Thoracic aorta (tissue), 2 donors: ENCODE data around the gene TXN. TPM values are rescaled to one million over a fixed set of nuclear protein-coding genes. Genes with fewer than 3 reads are reported as not detected.
"Not testable (repeated sequence)": the region's sequence is repeated elsewhere in the genome, so short reads cannot be mapped to it uniquely, and the experiment has no call there.

Source experiments
- ATAC-seq: fragments of 150-250 bp; one replicate; pipeline ENCODE4 v1.8.0; 2017; ENCODE audit warnings: low read depth; ENCODE audit not compliant: insufficient number of reproducible peaks, low FRiP score
- DNase-seq: peaks from one replicate; pipeline ENCODE4 v3.0.0-alpha.2; 2020; ENCODE audit warnings: low spot score
- H3K27ac ChIP-seq, 2 donors: fragments of 200-600 bp; sonication (generic); 1 replicate in 1 of 2; 2 replicates in 1 of 2; pipeline ENCODE4 v1.5.1; 2016; ENCODE audit warnings: mild to moderate bottlenecking in 2 of 2, moderate library complexity in 2 of 2
- H3K27me3 ChIP-seq: fragments of 200-600 bp; sonication (generic); replicated peaks from 2 replicates; pipeline ENCODE4 v1.6.0; 2016; ENCODE audit warnings: mild to moderate bottlenecking; ENCODE audit not compliant: insufficient read depth
- H3K36me3 ChIP-seq: fragments of 200-600 bp; sonication (generic); one replicate; pipeline ENCODE4 v1.5.1; 2016
- H3K4me1 ChIP-seq, 2 donors: fragments of 200-600 bp; sonication (generic); 1 replicate in 1 of 2; 2 replicates in 1 of 2; pipeline versions ENCODE4 v1.5.1 to v1.6.0; 2016; ENCODE audit warnings: low read depth in 2 of 2, mild to moderate bottlenecking in 1 of 2; ENCODE audit not compliant: control insufficient read depth in 1 of 2
- H3K4me3 ChIP-seq: fragments of 200-600 bp; sonication (generic); 2 replicates; pipeline ENCODE4 v1.5.1; 2016; ENCODE audit warnings: mild to moderate bottlenecking
- H3K9me3 ChIP-seq: fragments of 200-600 bp; sonication (generic); 2 replicates; pipeline ENCODE4 v1.5.1; 2016
- CTCF ChIP-seq: fragments of 200-600 bp; sonication (generic); IDR thresholded peaks from one replicate; pipeline ENCODE4 v1.5.1; 2019; ENCODE audit warnings: antibody characterized with exemption
- total RNA-seq, 2 donors: library from RNA; depleted of rRNA; stranded (reverse); fragments of >200 nt; gene quantifications; one replicate each; pipeline versions ENCODE4 v1.1.0 to v1.2.3, GENCODE V29; 2016

Gene TXN
- total RNA-seq, 2 donors from 2014 or later, result 47.5 to 105 TPM

DNA sequence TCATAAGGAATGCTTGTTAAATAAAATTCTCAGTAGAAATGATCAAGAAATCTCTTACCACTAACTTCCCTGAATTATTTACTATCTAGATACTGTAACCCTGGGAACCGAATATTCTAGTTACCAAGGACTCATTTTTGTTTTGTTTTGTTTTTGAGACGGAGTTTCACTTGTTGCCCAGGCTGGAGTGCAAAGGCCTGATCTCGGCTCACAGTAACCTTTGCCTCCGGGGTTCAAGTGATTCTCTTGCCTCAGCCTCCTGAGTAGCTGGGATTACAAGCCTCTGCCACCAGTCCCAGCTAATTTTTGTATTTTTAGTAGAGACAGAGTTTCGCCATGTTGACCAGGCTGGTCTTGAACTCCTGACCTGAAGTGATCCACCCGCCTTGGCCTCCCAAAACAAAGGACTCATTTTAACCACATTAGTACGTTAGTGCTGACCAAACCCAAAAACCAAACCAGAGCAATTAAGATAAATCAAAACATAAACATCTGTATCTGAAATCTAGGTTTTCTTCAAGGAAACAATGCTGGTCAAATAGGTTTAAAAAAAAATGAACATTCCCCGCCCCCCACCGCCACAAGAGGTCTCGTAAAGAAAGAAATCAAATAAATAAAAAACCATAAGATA is 3.7 kb downstream of the TXN start:
- DNase-seq (no peak), ATAC-seq (no peak)
- no peak overlapping the region for H3K4me3 ChIP-seq
- H3K9me3 ChIP-seq, result no peaks in the 10 kb centered on the region
- TF ChIP-seq CTCF, result no peak
- H3K36me3 ChIP-seq, result peaks cover 15% of the 10 kb centered on the region
- H3K27me3 ChIP-seq, result no peaks in the 10 kb centered on the region
- H3K4me1 ChIP-seq, result peaks cover 18 to 21% of the 10 kb centered on the region in 2 donors
- no peak overlapping the region for H3K27ac ChIP-seq

GRCh38 chr9:110251770-110252169 is 4.5 kb downstream of the TXN start:
- H3K9me3 ChIP-seq, H3K27ac ChIP-seq, H3K4me3 ChIP-seq, H3K27me3 ChIP-seq, DNase-seq, ATAC-seq: not testable (repeated sequence)
- Histone ChIP-seq H3K36me3 (peaks cover 20% of the 10 kb centered on the region), H3K4me1 (peaks cover 13 to 15% of the 10 kb centered on the region in 2 donors)

- no peak overlapping the region for H3K27ac ChIP-seq
Measured at GRCh38 chr9:110251212-110251611, 5.1 kb downstream of the TXN start.

GRCh38 chr9:110249603-110250002 is 6.7 kb downstream of the TXN start:
- Histone ChIP-seq H3K27ac (no peak overlapping the region), H3K27me3 (no peaks in the 10 kb centered on the region), H3K9me3 (no peaks in the 10 kb centered on the region), H3K36me3 (peaks cover 26% of the 10 kb centered on the region), H3K4me3 (no peak overlapping the region), H3K4me1 (peaks cover 9 to 14% of the 10 kb centered on the region in 2 donors)
- ATAC-seq (no peak), DNase-seq (no peak)
- no peak for TF ChIP-seq CTCF

More at GRCh38 chr9:110251212-110251611, 5.1 kb downstream of the TXN start:
- Histone ChIP-seq H3K4me3 (no peak overlapping the region), H3K36me3 (peaks cover 21% of the 10 kb centered on the region), H3K4me1 (peaks cover 13 to 15% of the 10 kb centered on the region in 2 donors), H3K9me3 (no peaks in the 10 kb centered on the region), H3K27me3 (no peaks in the 10 kb centered on the region)
- no peak for DNase-seq
- no peak for TF ChIP-seq CTCF
- ATAC-seq, result no peak

GRCh38 chr9:110248361-110248760 is 7.9 kb downstream of the TXN start:
- Histone ChIP-seq H3K9me3 (no peaks in the 10 kb centered on the region), H3K27ac (no peak overlapping the region), H3K4me3 (no peak overlapping the region), H3K4me1 (peaks cover 6 to 10% of the 10 kb centered on the region in 2 donors), H3K36me3 (peaks cover 30% of the 10 kb centered on the region), H3K27me3 (no peaks in the 10 kb centered on the region)
- DNase-seq (no peak), ATAC-seq (no peak)
- TF ChIP-seq CTCF, result no peak

DNA sequence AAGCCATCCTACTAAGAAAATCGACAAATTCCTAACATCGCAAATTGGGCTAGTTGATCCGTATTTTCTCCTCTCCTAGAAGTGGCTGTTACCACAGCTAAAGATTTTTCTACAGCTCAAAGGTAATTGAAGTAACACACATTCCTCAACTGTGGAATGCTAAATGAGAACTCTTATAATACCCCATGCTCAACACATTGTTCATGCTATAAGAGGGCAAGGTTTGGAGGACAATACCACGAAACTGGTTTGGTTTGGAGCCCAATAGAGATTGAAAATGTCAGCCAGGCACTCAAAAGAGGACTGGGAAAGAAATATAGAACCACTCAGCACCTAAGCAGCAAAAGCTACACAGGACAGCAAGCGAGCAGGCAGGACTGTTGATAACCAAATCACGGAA is 10.1 kb downstream of the TXN start:
- Histone ChIP-seq H3K27me3 (no peaks in the 10 kb centered on the region), H3K4me1 (peaks cover 3 to 10% of the 10 kb centered on the region in 2 donors), H3K4me3 (no peak overlapping the region), H3K9me3 (no peaks in the 10 kb centered on the region), H3K36me3 (peaks cover 46% of the 10 kb centered on the region), H3K27ac (no peak overlapping the region)
- no peak for TF ChIP-seq CTCF
- ATAC-seq, result no peak
- no peak for DNase-seq
